ENCODE data around the gene MUC2.
A peak's percentile ranks its signal among the peaks of the same experiment; 100 is the strongest.

The MUC2 gene

DNA sequence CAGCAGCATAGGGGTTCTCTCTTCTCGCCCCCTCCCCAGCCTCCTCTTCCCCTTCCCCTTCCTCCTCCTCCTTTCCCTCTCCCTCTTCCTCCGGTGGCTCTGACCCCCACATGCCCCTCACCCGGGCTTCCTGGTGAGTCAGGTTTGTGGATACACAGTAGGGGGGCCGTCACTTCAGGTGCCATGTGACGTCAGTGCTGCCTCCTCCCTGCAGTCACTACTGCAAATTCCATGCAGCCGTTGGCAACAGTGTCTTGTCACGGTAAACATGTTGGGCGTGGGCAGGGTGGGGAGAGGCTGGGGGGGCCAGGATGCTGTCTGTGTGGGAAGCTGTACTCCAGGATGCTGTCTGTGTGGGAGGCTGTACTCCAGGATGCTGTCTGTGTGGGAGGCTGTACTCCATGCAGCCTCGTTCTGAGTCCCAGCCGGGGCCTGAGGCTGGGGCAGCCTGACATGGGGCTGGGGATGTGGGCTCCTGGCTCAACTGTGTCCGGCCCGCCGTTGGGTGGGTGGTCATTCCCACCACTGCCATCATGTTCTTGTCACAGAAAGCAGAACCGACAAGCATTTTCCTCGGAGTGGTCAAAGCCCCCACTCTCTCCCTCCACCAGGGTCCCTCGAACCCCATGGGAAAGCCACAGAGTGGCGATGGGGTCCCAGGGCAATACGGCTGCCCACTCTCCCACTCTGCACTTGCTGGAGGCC, 2.4 kb upstream of the MUC2 start:
- DNase-seq (ENCODE audit: low read depth), result peak; percentile 68

DNA sequence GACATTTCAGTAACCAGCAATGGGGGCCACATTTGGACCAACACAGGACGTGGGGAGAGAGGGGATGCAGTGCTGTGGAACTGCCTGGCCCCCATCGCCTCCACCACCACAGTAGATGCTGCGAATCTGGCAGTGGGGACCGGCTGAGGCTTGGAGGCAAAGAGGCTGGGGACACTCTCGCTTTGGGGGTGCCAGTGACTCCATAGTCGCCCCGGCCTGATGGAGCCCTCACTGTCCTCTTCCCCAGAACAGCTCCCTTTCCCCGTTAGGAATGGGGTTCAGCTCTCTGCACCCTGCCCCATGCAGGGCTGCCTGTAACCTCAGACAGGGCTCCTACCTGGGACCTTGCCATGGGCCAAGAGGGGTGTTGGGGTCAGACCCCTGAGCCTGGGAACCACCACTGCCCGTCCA, 1.8 kb upstream of the MUC2 start:
- DNase-seq (ENCODE audit: low read depth), result no peak

DNA sequence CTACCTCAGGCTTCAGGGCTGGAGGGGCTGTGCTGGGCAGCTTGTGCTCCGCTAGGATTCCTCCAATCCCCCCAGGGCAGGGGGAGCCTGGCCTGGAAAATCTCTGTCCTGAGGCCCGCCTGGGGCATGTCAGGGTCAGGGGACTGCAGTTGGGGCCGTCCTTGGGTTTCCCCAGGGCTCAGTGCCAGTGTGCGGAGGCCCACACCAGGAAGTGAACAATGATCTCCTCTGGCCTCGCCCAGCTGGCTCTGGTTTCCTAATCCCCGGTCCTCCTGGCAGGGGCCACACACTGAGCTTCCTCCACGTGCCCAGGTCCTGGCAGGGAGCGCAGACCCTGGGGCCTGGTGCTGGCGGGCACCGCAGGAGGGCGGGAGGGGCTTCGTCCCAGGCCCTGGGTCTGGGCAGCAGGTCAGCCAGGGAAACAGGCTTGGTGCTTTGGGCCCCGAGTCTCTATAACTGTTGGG, 1.4 kb upstream of the MUC2 start:
- DNase-seq (ENCODE audit: low read depth), result peak; percentile 59

DNA sequence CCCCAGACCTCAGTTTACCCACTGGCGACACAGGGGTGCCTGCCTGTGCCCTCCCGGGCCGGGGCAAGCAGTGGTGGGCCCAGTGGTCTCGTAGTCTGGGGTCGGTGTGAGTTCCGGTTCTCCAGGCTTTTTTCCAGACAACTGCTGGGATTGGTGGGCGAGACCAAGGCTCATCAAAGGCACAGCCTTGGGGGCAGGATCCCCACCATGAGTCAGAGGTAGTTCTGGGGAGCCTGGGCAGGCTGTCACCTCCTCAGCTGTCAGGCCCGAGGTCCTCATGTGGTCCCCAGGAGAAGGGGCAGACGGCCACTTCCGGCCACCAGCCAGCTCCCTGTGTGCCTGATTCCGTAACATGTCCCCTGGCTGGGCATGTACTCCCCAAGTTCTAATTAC, 827 bp upstream of the MUC2 start:
- no peak for DNase-seq (ENCODE audit: low read depth)

DNA sequence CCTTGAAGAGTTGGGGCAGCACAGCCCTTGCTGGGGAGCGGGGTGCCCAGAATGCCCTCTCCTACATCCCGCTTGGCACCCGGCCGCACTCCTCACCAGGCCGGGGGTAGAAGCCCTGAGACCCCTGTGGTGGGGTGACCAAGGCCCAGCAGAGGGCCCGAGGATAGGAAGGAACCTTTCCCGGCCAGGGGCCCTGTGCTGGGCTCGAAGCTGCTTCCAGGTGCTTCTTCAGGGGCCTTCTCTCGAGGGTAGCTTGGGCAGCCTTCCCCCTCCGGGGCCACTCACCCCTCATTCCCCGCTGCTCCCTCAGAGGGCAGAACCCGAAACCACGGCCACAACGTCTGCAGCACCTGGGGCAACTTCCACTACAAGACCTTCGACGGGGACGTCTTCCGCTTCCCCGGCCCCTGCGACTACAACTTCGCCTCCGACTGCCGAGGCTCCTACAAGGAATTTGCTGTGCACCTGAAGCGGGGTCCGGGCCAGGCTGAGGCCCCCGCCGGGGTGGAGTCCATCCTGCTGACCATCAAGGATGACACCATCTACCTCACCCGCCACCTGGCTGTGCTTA, 752 bp downstream of the MUC2 start:
- DNase-seq (ENCODE audit: low read depth), result no peak

DNA sequence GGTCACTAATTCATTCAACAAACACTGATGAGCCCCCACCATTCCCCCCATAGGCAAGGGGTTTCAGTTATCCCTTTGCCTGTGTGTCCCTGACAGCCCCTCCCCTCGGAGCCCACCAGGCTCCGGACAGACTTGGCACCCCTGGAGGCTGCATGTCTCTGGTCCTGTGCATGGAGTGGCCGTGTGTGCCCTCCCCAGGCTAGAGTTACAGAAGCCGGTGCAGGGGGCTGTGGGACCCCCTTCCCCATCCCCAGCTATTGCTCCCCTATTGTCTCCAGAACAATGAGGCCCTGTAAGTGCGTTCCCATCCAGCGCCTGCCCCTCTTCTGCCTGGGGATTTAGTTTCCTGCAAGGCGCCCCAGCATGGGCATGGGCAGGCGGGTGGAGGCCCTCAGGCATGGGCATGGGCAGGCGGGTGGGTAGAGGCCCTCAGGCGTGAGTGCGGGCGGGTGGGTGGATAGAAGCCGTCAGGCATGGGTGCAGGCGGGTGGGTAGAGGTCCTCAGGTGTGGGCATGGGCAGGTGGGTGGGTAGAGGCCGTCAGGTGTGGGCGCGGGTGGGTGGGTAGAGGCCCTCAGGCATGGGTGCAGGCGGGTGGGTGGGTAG, 1.5 kb downstream of the MUC2 start:
- DNase-seq (ENCODE audit: low read depth), result no peak

DNA sequence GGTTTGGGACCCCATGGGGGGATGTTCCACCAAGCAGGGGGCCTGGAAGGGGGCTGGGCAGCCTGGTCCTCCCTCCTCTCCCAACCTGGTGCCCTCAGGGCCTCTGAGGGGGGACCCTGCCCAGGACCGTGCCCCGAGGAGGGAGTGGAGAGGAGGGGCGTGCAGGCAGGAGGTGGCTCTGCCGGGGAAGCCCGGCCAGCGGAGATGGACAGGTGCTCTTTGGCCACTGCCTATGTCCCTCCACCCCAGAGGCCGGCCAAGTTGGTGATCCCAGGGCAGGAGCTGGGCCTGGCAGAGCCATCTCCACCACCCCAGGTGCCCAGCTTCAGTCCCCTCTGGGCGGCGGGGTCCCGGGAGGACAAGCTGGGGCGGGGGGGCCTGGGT, 2.4 kb downstream of the MUC2 start:
- no peak for DNase-seq (ENCODE audit: low read depth)

DNA sequence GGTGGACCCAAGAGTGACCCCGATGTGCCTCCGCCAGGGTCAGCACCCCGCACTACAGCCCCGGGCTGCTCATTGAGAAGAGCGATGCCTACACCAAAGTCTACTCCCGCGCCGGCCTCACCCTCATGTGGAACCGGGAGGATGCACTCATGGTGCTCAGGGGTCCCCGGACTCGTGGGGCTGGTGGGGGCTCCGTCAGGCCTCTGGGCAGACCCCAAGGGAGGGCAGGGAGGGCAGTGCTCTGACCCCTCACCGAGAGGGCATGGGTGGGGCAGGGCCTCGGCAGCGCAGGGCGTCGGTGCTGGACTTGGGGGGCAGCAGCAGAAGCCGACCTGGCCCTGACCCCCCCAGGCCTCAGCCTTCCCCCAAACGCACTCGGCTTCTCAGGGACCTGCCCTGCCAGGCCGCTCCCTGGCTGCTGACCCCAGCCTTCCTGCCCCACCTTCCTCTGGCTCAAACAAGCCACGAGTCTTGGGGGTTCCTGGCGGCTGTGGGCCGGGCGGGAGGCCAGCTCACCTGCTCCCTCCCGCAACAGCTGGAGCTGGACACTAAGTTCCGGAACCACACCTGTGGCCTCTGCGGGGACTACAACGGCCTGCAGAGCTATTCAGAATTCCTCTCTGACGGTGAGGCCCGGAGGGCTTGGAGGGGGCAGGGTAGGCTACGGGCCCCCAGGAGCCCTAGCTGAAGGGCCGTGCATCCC, 2.9 kb downstream of the MUC2 start:
- no peak for DNase-seq (ENCODE audit: low read depth)

DNA sequence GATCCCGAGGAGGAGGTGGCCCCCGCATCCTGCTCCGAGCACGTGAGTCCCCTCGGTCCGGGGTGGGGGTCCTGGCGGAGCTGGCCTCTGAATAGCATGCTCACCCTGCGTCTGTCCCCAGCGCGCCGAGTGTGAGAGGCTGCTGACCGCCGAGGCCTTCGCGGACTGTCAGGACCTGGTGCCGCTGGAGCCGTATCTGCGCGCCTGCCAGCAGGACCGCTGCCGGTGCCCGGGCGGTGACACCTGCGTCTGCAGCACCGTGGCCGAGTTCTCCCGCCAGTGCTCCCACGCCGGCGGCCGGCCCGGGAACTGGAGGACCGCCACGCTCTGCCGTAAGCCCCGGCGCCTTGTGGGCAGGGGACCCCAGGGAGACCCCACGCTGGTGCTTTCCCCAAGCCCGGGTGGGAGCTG, 3.5 kb downstream of the MUC2 start:
- DNase-seq (ENCODE audit: low read depth), result no peak

DNA sequence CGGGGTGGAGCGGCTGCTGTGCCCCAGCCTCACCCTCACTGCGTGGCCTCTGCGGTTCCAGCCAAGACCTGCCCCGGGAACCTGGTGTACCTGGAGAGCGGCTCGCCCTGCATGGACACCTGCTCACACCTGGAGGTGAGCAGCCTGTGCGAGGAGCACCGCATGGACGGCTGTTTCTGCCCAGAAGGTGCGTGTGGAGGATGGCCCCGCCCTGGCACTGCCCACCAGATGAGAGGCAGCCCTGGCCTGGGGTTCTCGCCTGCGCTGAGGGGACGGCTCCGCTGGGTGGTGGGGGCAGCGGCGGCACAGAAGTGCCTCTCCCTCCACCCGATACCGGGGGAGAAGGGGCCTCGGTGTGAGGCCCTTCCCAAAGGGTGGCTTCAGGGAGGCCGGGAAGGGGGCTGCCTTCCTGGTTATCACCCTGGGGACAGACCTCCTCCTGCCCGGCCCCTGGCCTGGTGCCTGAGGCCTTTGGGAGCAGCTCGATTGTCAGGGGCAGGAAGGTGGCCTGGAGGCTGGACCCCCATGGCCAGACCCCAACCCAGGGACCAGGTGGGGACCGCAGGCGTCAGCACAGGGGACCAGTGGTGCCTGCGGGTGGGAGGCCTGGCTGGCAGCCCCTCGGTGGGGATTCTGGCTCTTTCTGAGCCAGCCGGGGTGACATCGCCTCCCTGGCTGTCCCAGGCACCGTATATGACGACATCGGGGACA, 7.1 kb downstream of the MUC2 start:
- no peak for DNase-seq (ENCODE audit: low read depth)

DNA sequence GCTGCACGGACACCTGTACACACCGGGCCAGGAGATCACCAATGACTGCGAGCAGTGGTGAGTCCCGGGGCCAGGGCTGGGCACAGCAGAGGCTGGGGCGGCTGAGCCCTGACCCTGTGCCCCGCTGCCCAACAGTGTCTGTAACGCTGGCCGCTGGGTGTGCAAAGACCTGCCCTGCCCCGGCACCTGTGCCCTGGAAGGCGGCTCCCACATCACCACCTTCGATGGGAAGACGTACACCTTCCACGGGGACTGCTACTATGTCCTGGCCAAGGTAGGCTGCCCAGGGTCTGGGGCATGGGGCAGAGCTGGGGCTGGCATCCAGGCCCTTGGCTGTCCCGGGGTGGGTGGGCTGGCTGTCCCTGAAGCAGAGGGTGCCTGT, 7.7 kb downstream of the MUC2 start:
- no peak for DNase-seq (ENCODE audit: low read depth)

DNA sequence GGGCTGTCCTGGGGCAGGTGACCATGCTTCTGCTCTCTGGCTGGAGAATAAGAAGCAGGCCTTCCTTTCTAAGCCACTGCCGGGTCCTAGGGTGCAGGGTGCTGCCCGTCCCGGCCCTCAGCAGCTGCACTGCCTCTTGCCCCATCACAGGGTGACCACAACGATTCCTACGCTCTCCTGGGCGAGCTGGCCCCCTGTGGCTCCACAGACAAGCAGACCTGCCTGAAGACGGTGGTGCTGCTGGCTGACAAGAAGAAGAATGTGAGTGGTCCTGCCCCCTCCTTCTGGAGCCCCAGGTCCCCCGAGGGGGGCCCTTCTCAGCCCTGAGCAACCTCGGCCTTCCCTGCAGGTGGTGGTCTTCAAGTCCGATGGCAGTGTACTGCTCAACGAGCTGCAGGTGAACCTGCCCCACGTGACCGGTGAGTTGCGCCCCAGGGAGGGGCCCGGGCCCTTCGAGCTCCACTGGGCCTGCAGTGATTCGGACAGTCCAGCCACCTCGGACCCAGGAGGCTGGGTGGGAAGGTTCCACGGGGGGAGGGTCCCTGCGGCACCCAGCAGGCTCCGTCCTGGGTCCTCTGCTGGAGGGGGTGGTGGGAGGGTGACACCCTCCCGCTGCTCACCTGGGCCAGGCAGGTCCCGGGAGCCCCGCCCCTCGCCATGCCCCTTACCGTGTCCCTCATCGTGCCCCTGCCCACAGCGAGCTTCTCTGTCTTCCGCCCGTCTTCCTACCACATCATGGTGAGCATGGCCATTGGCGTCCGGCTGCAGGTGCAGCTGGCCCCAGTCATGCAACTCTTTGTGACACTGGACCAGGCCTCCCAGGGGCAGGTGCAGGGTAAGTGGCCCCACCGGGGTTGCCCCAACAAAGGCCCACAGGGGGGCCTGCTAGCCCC, 8.3 kb downstream of the MUC2 start:
- DNase-seq (ENCODE audit: low read depth), result no peak

DNA sequence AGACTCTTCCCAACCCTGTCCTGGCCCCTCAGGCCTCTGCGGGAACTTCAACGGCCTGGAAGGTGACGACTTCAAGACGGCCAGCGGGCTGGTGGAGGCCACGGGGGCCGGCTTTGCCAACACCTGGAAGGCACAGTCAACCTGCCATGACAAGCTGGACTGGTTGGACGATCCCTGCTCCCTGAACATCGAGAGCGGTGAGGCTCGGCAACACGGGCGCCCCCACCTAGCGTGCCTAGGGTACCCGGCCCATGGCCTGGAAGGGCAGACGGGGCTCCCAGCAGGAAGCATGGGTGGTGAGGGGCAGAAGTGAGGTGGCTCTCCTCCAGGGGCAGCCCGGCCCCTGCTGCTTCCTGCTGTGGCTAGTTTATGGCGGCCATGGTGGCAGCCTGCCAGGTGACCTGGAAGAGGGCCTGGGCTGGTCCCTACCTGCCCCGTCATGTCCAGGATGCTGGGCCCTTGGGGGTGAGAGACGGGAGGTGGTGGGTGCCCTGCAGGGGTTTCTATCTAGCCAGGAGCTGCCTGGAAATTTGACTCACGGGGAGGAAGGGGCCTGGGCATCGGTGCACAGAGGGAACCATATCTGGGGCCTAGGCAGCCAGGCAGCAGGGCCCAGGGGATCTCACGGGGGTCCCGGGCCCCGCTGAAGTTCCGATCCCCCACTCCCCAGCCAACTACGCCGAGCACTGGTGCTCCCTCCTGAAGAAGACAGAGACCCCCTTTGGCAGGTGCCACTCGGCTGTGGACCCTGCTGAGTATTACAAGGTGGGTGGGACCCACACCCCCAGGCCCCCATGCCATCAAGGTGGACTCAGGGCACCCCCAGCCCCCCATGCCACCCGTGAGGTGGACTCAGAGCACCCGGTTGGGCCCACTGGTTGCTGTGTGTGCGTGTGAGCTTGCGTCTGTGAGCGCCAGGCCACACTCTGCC, 9.2 kb downstream of the MUC2 start:
- no peak for DNase-seq (ENCODE audit: low read depth)

DNA sequence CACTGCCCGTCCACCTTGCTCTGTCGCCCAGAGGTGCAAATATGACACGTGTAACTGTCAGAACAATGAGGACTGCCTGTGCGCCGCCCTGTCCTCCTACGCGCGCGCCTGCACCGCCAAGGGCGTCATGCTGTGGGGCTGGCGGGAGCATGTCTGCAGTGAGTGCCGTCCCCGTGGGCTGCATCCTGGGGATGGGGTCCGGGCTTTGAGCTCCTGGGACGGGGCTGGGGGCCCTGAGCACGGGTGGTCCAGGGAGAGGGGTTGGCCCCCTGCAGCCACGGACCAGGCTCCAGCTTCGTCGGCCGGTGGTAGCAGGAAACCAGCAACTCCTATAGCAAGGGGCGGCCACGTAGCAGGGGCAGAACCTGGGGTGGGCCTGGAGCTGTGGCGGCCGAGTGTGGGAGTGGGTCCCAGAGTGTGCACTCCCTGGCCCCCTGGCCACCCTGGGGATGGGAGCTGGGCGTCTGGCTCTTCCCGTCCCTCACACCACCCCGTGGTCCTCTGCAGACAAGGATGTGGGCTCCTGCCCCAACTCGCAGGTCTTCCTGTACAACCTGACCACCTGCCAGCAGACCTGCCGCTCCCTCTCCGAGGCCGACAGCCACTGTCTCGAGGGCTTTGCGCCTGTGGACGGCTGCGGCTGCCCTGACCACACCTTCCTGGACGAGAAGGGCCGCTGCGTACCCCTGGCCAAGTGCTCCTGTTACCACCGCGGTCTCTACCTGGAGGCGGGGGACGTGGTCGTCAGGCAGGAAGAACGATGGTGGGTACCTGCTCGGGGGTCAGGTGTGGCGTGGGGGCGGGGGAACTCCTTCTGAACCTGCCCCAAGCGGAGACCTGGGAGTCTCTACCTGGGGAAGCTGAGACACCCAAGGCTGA, 10.1 kb downstream of the MUC2 start:
- no peak for DNase-seq (ENCODE audit: low read depth)

DNA sequence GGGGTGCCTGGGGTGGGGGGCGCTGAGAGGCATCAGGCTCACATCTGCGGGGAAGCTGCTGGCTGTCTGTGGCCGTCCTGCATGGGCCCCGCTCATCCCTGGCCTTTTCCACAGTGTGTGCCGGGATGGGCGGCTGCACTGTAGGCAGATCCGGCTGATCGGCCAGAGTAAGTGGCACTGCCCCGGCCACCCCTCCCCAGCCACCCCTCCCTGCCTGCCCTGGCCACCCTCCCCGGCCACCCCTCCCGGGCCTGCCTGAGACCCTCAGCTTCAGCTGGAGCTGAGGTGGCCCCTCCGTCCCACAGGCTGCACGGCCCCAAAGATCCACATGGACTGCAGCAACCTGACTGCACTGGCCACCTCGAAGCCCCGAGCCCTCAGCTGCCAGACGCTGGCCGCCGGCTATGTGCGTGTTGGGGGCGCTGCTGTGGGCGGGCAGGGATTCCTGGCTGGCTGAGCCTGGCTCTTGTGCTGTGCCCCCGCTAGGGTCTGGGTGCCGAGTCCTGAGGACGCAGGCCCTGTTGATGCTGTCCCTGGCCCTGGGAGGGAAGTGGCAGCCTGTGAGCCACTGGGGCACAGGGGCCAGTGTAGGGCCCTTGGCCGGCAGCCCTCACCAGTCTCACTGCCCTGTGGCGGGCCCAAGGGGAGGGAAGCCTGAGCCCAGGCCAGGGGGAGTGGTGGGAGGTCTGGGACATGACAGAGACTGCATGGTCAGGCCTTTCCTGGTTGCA, 10.9 kb downstream of the MUC2 start:
- DNase-seq (ENCODE audit: low read depth), result no peak

DNA sequence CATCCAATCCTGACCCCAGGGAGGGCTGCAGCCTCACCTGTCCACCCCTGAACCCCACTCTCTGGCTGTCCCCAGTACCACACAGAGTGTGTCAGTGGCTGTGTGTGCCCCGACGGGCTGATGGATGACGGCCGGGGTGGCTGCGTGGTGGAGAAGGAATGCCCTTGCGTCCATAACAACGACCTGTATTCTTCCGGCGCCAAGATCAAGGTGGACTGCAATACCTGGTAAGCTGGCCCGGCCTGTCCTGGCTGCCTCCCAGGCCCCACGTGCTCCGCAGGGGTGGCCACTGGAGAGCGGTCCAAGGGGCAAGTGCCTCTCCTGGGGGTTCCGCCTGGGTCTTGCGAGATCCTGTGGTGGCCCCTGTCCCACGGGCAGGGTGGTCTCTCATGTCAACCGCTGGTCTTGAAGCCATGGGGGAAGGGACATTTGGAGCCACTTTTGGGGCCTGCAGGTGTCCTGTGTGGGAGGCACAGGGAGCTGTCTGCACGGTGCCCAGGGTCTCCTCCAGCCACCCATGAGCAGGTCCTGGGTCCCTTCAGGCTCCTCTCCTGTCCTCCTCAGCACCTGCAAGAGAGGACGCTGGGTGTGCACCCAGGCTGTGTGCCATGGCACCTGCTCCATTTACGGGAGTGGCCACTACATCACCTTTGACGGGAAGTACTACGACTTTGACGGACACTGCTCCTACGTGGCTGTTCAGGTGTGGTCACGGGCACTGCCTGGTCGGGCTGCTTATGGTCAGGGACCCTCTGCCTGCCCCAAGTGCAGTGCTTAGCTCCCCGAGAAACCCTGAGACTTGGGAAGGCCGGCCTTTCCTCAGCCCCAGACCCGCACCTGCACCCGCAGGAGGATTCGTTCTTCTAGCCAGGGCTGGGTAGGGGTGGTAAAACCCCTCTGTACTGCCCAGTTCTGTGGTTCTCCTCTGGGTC, 11.8 kb downstream of the MUC2 start:
- DNase-seq (ENCODE audit: low read depth), result no peak

DNA sequence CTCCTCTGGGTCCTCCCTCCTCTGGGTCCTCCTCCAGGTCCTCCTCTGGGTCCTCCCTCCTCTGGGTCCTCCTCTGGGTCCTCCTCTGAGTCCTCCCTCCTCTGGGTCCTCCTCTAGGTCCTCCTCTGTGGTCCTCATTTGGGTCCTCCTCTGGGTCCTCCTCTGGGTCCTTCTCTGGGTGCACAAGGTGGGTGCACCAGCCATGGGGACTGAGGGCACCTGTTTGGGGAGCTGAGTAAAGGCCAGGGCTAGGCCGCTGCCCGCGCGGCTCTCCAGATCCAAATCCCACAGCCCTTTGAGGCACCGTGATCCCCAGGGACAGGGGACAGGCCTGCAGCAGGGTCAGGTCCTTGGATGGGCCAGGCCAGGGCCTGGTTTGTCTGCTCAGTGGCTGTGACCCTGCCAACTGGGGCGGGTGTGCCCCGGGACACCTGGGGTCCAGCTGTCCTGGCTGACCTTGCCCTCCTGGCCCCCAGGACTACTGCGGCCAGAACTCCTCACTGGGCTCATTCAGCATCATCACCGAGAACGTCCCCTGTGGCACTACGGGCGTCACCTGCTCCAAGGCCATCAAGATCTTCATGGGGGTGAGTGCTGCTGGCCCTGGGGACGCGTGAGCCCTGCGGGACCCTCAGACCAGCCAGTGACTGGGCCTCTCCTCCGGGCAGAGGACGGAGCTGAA, 12.7 kb downstream of the MUC2 start:
- no peak for DNase-seq (ENCODE audit: low read depth)

All from amniotic epithelial cell (primary cell).